ENCODE data around the gene SPECC1L. TPM values are rescaled to one million over a fixed set of nuclear protein-coding genes. Genes with fewer than 3 reads are reported as not detected.

Gene SPECC1L
- total and polyA plus RNA-seq, 10 of the 15 experiments (the other 5 are each of a cell fraction or from before 2014, with no cell fraction given), result 1.9 to 40.6 (median 19.1) TPM

DNA sequence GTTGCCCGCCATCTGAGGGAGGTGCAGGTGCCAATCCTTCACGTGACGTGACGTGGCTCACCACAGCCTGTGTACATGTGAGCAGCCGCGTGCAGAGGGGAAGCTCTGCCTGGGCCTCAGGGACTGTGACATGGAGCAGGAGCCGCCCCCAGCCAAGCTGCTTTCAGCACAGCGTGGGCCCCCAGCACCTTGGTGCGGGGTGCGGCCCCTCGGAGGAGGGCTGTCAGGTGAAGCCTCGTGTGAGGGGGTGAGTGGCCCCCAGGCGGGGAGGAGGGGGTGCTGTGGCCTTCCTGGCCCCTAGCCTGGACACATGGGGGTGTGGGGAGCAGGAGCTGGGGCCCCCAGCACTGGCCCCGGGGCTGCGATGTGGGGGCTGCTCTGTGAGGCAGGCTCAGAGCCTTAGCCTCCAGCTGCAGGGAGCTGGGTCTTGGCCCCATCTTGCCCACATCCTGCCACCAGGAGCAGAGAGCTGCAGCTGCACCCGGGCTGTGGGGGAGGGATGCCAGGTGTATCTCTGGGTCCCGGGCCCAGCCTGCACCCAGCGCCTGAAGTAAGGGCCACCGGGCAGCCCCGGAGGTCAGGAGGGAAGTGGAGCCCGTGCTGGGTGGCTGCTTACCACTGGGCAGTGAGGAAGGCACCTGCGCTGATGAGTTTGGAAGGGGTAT lies 157.0 kb downstream of the SPECC1L start, which contains the start of gene ADORA2A (continued):
- TF ChIP-seq MYC (IDR thresholded peaks at IDR 0.05; ENCODE audit: insufficient read depth, insufficient read length, insufficient replicate concordance, low read length, severe bottlenecking) (no peak), RCOR1 (conservative IDR thresholded peaks at IDR 0.05; ENCODE audit: low read depth, low read length) (no peak), NFIC (IDR thresholded peaks at IDR 0.05; ENCODE audit: low read depth, low read length) (no peak), HDGF (IDR thresholded peaks at IDR 0.05) (no peak; the same call in 1 of the 2 replicates), SREBF2 (IDR thresholded peaks at IDR 0.05; ENCODE audit: low read length) (no peak), ZZZ3 (IDR thresholded peaks at IDR 0.05; ENCODE audit: control insufficient read depth, insufficient read length, low read depth) (no peak), PAX8 (IDR thresholded peaks at IDR 0.05) (no peak), HDAC6 (IDR thresholded peaks at IDR 0.05; ENCODE audit: unreplicated experiment) (no peak), NBN (IDR thresholded peaks at IDR 0.05) (peak; percentile 76; the same call in 1 of the 2 replicates), EZH2 (IDR thresholded peaks at IDR 0.05; ENCODE audit: borderline replicate concordance, control insufficient read depth, low read depth, low read length) (no peak), ZNF384 (IDR thresholded peaks at IDR 0.05; ENCODE audit: borderline replicate concordance, low read depth, low read length) (no peak), YBX1 (IDR thresholded peaks at IDR 0.05) (no peak), ZNF207 (IDR thresholded peaks at IDR 0.05; ENCODE audit: borderline replicate concordance) (0 out of 2 replicates have a peak, but pooled peaks have one; percentile 31), CEBPB (IDR thresholded peaks at IDR 0.05; ENCODE audit: borderline replicate concordance in 1 of 2, low read depth in 2 of 2, low read length in 2 of 2) (no peak), BMI1 (IDR thresholded peaks at IDR 0.05; ENCODE audit: borderline replicate concordance) (no peak), ATF7 (IDR thresholded peaks at IDR 0.05; ENCODE audit: low read depth) (peak; percentile 61; the same call in 1 of the 2 replicates), FOXM1 (IDR thresholded peaks at IDR 0.05; ENCODE audit: low read depth, low read length) (no peak), FOS (IDR thresholded peaks at IDR 0.05; ENCODE audit: borderline replicate concordance, extremely low read depth, insufficient read length) (no peak), MYB (IDR thresholded peaks at IDR 0.05; ENCODE audit: borderline replicate concordance, low read depth, low read length) (no peak), SIN3A (IDR thresholded peaks at IDR 0.05; ENCODE audit: low read depth, low read length) (peak; percentile 78)
- TF ChIP-seq, protein P1, sequence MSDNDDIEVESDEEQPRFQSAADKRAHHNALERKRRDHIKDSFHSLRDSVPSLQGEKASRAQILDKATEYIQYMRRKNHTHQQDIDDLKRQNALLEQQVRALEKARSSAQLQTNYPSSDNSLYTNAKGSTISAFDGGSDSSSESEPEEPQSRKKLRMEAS (IDR thresholded peaks at IDR 0.05; ENCODE audit: low read depth, low read length), result peak; percentile 99
- TF ChIP-seq, protein P2, sequence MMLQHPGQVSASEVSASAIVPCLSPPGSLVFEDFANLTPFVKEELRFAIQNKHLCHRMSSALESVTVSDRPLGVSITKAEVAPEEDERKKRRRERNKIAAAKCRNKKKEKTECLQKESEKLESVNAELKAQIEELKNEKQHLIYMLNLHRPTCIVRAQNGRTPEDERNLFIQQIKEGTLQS (IDR thresholded peaks at IDR 0.05; ENCODE audit: borderline replicate concordance, extremely low read depth, low read depth, low read length), result peak; percentile 25; the same call in 1 of the 2 replicates
- TF ChIP-seq, protein P3, sequence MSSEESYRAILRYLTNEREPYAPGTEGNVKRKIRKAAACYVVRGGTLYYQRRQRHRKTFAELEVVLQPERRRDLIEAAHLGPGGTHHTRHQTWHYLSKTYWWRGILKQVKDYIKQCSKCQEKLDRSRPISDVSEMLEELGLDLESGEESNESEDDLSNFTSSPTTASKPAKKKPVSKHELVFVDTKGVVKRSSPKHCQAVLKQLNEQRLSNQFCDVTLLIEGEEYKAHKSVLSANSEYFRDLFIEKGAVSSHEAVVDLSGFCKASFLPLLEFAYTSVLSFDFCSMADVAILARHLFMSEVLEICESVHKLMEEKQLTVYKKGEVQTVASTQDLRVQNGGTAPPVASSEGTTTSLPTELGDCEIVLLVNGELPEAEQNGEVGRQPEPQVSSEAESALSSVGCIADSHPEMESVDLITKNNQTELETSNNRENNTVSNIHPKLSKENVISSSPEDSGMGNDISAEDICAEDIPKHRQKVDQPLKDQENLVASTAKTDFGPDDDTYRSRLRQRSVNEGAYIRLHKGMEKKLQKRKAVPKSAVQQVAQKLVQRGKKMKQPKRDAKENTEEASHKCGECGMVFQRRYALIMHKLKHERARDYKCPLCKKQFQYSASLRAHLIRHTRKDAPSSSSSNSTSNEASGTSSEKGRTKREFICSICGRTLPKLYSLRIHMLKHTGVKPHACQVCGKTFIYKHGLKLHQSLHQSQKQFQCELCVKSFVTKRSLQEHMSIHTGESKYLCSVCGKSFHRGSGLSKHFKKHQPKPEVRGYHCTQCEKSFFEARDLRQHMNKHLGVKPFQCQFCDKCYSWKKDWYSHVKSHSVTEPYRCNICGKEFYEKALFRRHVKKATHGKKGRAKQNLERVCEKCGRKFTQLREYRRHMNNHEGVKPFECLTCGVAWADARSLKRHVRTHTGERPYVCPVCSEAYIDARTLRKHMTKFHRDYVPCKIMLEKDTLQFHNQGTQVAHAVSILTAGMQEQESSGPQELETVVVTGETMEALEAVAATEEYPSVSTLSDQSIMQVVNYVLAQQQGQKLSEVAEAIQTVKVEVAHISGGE (CRISPR knock-in tag; IDR thresholded peaks at IDR 0.05), result no peak
- TF ChIP-seq, protein P4, sequence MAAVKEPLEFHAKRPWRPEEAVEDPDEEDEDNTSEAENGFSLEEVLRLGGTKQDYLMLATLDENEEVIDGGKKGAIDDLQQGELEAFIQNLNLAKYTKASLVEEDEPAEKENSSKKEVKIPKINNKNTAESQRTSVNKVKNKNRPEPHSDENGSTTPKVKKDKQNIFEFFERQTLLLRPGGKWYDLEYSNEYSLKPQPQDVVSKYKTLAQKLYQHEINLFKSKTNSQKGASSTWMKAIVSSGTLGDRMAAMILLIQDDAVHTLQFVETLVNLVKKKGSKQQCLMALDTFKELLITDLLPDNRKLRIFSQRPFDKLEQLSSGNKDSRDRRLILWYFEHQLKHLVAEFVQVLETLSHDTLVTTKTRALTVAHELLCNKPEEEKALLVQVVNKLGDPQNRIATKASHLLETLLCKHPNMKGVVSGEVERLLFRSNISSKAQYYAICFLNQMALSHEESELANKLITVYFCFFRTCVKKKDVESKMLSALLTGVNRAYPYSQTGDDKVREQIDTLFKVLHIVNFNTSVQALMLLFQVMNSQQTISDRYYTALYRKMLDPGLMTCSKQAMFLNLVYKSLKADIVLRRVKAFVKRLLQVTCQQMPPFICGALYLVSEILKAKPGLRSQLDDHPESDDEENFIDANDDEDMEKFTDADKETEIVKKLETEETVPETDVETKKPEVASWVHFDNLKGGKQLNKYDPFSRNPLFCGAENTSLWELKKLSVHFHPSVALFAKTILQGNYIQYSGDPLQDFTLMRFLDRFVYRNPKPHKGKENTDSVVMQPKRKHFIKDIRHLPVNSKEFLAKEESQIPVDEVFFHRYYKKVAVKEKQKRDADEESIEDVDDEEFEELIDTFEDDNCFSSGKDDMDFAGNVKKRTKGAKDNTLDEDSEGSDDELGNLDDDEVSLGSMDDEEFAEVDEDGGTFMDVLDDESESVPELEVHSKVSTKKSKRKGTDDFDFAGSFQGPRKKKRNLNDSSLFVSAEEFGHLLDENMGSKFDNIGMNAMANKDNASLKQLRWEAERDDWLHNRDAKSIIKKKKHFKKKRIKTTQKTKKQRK (IDR thresholded peaks at IDR 0.05; ENCODE audit: low read depth, low read length), result no peak
